Raji (cell line): ENCODE measurements around the gene DNAI2.

Source experiments
- POLR2A ChIP-seq: IDR thresholded peaks from 2 replicates; pipeline ENCODE4 v1.6.1; 2011; ENCODE audit warnings: low read depth, low read length, control low read depth; ENCODE audit not compliant: insufficient read depth

The DNAI2 gene

DNA sequence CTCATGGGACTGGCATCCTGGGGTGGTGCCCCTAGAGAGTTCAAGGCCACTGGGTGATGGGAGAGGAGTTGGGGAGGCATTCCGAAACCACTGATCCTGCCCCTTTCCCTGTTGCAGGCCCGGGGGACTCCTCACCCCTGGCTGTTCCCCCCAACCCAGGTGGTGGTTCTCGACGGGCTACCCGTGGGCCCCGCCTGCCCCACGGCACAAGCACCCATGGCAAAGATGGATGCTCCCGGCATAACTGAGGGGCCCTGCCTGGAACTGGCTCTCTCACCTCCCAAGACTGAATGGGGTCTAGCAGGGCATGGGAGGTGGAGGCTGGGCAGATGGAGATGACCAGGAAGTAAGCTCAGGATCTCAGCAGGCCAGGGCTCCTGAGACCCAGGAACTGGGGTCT lies 81.0 kb downstream of the DNAI2 start:
- TF ChIP-seq POLR2A, result no peak

DNA sequence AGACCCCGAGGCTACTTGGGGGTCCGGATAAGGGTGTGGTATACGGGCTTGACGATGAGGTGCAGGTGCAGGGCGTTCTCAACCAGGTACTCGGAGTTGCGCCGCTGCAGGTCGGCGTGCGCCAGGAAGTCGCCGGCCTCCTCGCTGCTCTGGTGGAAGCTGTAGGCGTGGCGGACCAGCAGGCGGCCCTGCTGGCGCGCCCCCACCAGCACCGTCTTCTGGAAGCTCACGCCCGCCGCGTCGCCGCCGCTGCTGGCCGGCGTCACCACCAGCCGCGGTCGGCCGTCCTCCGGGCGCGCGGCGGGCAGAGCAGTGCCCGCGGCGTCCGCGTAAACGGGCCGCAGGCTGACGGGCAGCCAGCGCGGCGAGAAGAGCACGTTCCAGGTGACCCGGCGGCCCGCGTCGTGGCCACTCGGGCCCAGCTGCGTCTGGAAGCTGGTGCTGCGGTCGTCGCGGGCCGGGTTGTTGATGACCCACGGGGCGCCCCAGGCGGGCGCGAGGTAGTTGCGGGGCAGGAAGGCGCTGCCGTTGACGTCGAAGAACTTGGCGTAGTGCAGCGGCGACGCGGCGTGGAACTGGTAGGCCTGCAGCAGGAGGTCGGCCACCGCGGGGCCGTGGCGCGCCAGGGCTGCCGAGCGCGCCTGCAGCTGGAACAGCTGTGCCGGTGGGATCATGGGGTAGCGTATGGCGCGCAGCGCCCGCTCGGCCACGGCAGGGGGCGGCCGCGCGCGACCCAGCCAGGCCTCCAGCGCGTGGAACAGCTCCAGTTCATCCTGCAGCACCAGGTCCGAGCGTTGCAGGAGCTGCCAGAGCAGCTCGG lies 82.8 kb downstream of the DNAI2 start:
- no peak for TF ChIP-seq POLR2A

DNA sequence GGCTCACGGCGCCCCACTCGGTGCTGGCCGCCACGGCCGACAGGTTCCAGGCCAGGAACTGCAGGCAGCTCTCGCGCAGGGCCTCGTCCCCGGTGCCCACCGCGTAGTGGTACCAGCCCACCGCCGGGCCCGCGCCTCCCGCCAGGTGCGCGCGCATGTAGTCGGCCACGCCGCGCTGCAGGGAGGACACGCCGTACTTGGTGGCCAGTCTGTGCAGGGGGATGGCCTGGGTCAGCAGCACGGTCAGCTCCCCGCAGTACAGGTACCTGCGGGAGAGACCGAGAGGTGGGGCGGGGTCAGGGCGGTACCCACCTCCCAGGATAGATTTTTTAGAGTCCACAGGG lies 83.4 kb downstream of the DNAI2 start:
- TF ChIP-seq POLR2A, result no peak

DNA sequence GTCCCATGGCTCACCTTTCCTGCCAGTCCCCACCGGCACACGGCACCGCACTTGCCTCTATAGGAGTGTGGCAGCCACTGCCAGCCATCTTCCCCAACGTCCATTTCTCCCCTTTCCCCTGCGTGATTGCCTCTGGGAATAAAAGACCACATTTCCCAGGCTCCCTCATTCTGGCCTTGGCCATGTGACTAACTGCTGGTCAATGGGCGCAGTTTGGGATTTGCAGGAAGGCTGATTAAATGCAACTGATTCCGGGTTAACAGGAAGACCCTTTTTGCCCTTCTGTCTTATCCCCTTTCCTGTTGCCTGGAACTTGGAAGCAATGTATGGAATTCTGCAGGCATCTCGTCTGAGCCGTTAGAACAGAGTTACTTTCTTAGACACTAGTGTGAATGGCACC lies 84.7 kb downstream of the DNAI2 start:
- TF ChIP-seq POLR2A, result no peak

DNA sequence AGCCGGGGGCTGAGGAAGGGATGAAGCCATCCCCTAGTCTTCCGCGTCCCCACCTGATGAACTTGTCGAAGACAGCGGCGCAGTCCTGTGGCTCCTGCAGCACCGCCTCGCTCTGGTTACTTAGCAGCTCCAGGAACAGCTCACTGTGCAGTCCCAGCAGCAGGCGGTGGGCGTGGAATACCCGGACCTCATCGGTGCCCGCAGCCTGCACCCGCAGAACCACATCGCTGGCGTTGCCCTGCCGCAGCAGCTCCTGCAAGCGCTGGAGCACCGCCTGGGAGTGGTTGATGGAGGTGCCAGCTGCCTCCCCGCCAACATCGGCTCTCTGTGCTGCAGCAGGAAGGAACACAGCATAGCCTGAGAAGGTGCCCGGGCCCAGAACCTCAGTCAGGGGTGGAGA lies 85.9 kb downstream of the DNAI2 start:
- TF ChIP-seq POLR2A, result no peak

DNA sequence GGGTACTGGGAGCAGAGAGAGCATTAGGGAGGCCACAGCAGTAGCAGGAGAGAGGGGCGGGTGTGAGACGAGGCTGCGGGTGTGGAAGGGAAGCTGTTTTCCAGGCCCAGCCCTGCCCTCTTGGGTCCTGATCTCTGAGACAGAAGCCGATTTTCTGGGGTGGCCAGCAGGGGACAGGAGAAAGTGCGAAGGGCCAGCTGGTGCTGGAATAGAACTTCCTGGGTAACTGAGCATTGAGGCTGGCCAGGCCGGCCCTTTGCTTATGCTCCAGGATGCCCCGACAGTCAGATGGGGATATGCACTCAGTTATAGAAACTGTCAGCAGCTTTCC lies 86.8 kb downstream of the DNAI2 start:
- TF ChIP-seq POLR2A, result no peak

DNA sequence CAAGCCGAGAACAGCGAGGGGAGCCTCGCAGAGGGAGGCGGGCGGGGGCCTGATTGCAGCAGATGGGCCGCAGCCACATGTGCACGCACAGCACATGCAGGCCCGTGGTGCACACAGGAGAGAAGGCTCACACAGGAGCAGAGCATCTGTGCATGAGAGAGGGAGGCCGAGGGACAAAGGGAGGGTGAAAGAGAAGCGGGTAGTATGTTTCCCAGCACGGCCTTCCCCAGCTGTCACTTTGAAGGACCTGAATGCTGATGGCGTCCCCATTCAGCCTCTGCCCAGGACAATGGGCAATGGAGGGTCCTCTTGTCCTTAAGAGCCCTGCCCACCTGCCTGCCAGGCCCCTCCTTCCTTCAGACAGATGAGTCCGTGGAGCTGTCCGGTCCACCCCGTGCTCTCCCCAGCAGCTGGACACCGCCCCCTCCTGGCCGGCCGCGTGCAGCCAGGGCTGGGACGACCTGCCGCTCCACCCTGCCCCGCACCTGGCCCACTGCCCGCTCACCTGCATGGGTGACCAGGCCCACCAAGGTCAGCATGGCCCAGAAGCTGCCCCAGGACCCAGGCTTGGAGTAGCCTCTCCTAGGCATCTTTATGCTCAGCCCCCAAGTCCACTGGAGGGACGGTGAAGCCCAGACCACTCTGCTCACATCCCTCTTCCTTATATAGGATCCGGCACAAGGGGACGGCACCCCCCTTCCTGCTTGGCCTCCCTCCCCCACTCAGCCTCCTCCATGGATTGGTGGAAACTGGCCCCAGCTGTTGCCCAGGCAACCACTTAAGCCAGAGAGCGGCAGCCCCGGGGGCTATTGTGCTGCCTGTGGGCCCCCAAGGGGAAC lies 87.4 kb downstream of the DNAI2 start, which contains the start of gene BTBD17:
Gene BTBD17 (minus strand): TSS at position 639 of the 839 bp plus-strand sequence. CDS start 49 bp downstream, at position 590.
- TF ChIP-seq POLR2A, result no peak

DNA sequence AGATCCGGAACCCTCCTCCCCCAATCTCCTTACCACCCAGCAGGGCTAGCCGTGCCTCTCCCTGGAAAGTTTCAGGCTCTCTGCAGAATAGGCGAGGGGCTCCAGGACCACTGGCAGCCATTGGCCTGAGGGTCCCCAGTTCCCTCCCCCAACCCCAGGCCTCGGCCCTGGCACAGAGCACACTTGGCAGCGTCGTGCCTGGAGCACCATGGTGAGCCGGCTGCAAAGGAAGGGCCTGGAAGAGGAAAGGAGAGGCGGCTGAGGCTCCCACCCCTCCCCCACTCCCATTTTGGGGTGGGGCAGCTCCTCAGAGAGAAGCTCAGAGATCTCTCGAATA lies 88.0 kb downstream of the DNAI2 start:
- no peak for TF ChIP-seq POLR2A

DNA sequence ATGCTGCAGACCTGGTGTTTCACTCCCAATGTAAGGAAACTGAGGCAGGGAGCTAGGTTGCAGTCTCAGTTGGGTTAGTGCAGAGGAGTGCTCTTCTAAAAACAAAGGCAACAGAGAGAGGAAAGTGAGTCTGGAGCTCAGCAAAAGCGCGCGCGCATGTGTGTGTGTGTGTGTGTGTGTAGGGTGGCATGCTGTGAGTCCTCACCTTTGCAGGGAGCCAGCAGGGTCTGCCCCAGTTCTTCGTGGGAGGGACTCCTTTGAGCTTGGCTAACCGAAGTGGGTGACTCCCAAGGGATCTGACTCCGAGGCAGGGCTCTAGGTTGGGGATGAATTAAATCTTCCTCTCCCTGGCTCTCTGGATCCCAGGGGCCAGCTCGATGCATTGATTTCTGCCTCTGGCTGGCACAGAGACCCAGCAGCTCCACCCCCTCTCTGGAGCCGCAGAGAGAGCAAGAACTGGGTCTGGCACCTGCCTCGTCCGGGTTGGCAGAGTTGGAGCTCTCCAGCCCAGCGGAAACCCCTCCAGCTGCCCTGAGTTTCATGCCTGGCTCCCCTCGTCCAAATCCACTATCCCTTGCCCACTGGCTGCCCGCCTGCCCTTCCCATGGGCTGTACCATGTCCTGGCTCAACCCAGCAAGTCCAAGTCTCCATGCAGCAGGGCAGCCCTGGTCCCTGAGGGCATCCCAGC lies 88.9 kb downstream of the DNAI2 start:
- no peak for TF ChIP-seq POLR2A
